NT2/D1 (cell line): Measurements from ENCODE around the gene METTL13.

Source experiments
- DNase-seq: peaks from one replicate; pipeline ENCODE4 v3.0.0-alpha.2; 2011; ENCODE audit warnings: low read depth, low spot score
- H3K27me3 ChIP-seq: 2 replicates; pipeline ENCODE4 v1.6.0; 2011; ENCODE audit warnings: mild to moderate bottlenecking; ENCODE audit not compliant: insufficient read length, insufficient read depth
- H3K36me3 ChIP-seq: 2 replicates; pipeline ENCODE4 v1.6.1; 2011; ENCODE audit warnings: mild to moderate bottlenecking, low read length, mixed read lengths; ENCODE audit not compliant: insufficient read depth, insufficient read length
- H3K4me1 ChIP-seq: 2 replicates; pipeline ENCODE4 v1.5.1; 2011; ENCODE audit not compliant: insufficient read depth, insufficient read length
- H3K4me3 ChIP-seq: 2 replicates; pipeline ENCODE4 v1.5.1; 2011; ENCODE audit warnings: low read depth; ENCODE audit not compliant: insufficient read length
- H3K9ac ChIP-seq: 2 replicates; pipeline ENCODE4 v1.6.0; 2011; ENCODE audit warnings: low read depth; ENCODE audit not compliant: insufficient read length
- H3K9me3 ChIP-seq: 2 replicates; pipeline ENCODE4 v1.5.1; 2011; ENCODE audit warnings: mild to moderate bottlenecking, low read length; ENCODE audit not compliant: insufficient read depth
- SUZ12 ChIP-seq: IDR thresholded peaks from 2 replicates; pipeline ENCODE4 v1.6.1; 2011; ENCODE audit not compliant: insufficient read length, insufficient read depth; ENCODE audit errors: extremely low read depth
- YY1 ChIP-seq: IDR thresholded peaks from 2 replicates; pipeline ENCODE4 v1.6.1; 2011; ENCODE audit not compliant: insufficient read length, insufficient read depth
- ZNF274 ChIP-seq: IDR thresholded peaks from 2 replicates; pipeline ENCODE4 v1.6.1; 2011; ENCODE audit warnings: mild to moderate bottlenecking, low read depth, low read length

METTL13 gene

GRCh38 chr1:171781176-171781875, at the start of gene METTL13:
Gene METTL13, plus strand, starts transcription at chr1:171781660. Its CDS starts 308 bp downstream, at chr1:171781968.
- peak; percentile 100 for DNase-seq
- Histone ChIP-seq H3K9ac (peak within 1 kb of the TSS; percentile 97), H3K36me3 (peaks cover 36% of the 10 kb centered on the region), H3K4me1 (peaks cover 6% of the 10 kb centered on the region), H3K27me3 (no peaks in the 10 kb centered on the region), H3K9me3 (no peaks in the 10 kb centered on the region), H3K4me3 (peak within 1 kb of the TSS; percentile 95)
- no peak for TF ChIP-seq YY1
- TF ChIP-seq ZNF274: no peak

GRCh38 chr1:171736196-171736595, 45.3 kb upstream of the METTL13 start:
- TF ChIP-seq YY1 (no peak), ZNF274 (no peak), SUZ12 (no peak)
- no peak for DNase-seq
- Histone ChIP-seq H3K9ac (no peak overlapping the region), H3K27me3 (no peaks in the 10 kb centered on the region), H3K4me1 (no peaks in the 10 kb centered on the region), H3K4me3 (no peak overlapping the region), H3K9me3 (no peaks in the 10 kb centered on the region), H3K36me3 (peaks cover 15% of the 10 kb centered on the region)

GRCh38 chr1:171738911-171739310, 42.5 kb upstream of the METTL13 start:
- no peak for TF ChIP-seq SUZ12
- no peak for TF ChIP-seq YY1
- TF ChIP-seq ZNF274: no peak
- Histone ChIP-seq H3K4me1 (no peaks in the 10 kb centered on the region), H3K9ac (no peak overlapping the region), H3K9me3 (no peaks in the 10 kb centered on the region), H3K36me3 (peaks cover 12% of the 10 kb centered on the region), H3K27me3 (no peaks in the 10 kb centered on the region), H3K4me3 (no peak overlapping the region)
- DNase-seq: no peak

- Histone ChIP-seq H3K9ac (no peak overlapping the region), H3K4me3 (no peak overlapping the region)
- DNase-seq: no peak
Measured at GRCh38 chr1:171739656-171740055, 41.8 kb upstream of the METTL13 start.

GRCh38 chr1:171740356-171740863, 41.0 kb upstream of the METTL13 start:
- DNase-seq: no peak
- H3K4me3 ChIP-seq: no peak overlapping the region
- H3K36me3 ChIP-seq: peaks cover 12% of the 10 kb centered on the region
- H3K27me3 ChIP-seq: no peaks in the 10 kb centered on the region
- H3K4me1 ChIP-seq: no peaks in the 10 kb centered on the region
- H3K9me3 ChIP-seq: no peaks in the 10 kb centered on the region
- H3K9ac ChIP-seq: no peak overlapping the region
- TF ChIP-seq ZNF274: no peak
- no peak for TF ChIP-seq SUZ12
- no peak for TF ChIP-seq YY1

More at GRCh38 chr1:171739656-171740055, 41.8 kb upstream of the METTL13 start:
- no peak for TF ChIP-seq SUZ12
- no peak for TF ChIP-seq ZNF274
- no peak for TF ChIP-seq YY1
- H3K4me1 ChIP-seq: no peaks in the 10 kb centered on the region
- H3K36me3 ChIP-seq: peaks cover 12% of the 10 kb centered on the region
- H3K27me3 ChIP-seq: no peaks in the 10 kb centered on the region
- H3K9me3 ChIP-seq: no peaks in the 10 kb centered on the region

- TF ChIP-seq ZNF274 (no peak), SUZ12 (no peak), YY1 (no peak)
- DNase-seq: no peak
- Histone ChIP-seq H3K4me3 (peak overlapping the region; percentile 96), H3K36me3 (peaks cover 8% of the 10 kb centered on the region), H3K27me3 (no peaks in the 10 kb centered on the region), H3K4me1 (no peaks in the 10 kb centered on the region), H3K9ac (peak overlapping the region; percentile 96), H3K9me3 (no peaks in the 10 kb centered on the region)
Measured at GRCh38 chr1:171740987-171741871, 40.2 kb upstream of the METTL13 start.
